Panc1 (cell line): ENCODE data around the gene PRR19. TPM values are rescaled to one million over a fixed set of nuclear protein-coding genes. Genes with fewer than 3 reads are reported as not detected.

Source experiments
- ATAC-seq: fragments of 200-7000 bp; cut with Tn5 transposase; 2 replicates; pipeline ENCODE4 v1.9.1; 2020; ENCODE audit warnings: mild to moderate bottlenecking, moderate library complexity
- BruUV-seq: library from RNA; stranded (reverse); fragments of 400-500 nt; replicated peaks from 2 replicates; lab custom pipeline; 2021; lab: Mats Ljungman, UMichigan
- CTCF ChIA-PET: fragments of 300-600 bp; sonication (Branson Sonifier 250); formaldehyde crosslinking; loops from one replicate; lab custom pipeline; 2022; ENCODE audit warnings: antibody characterized with exemption; lab: Charles Lee
- POLR2A ChIA-PET: fragments of 300-600 bp; sonication (Branson Sonifier 250); formaldehyde crosslinking; loops from one replicate; lab custom pipeline; 2022; ENCODE audit warnings: antibody characterized with exemption; lab: Charles Lee
- DNase-seq: peaks from one replicate; pipeline ENCODE4 v3.0.0-alpha.2; 2010; ENCODE audit warnings: low read depth, low spot score
- H3K27ac ChIP-seq: 2 replicates; pipeline ENCODE4 v1.5.1; 2011; ENCODE audit warnings: mild to moderate bottlenecking, low read length, inconsistent platforms
- H3K27me3 ChIP-seq: fragments of 200-500 bp; sonication (Bioruptor generic); 2 replicates; pipeline ENCODE4 v1.6.0; 2014; ENCODE audit warnings: low read length, inconsistent platforms; ENCODE audit not compliant: control insufficient read depth, insufficient read depth
- H3K36me3 ChIP-seq: fragments of 200-500 bp; sonication (Bioruptor generic); 2 replicates; pipeline ENCODE4 v1.5.1; 2014; ENCODE audit warnings: inconsistent platforms, mild to moderate bottlenecking, low read length, moderate library complexity; ENCODE audit not compliant: control insufficient read depth, insufficient read depth
- H3K4me1 ChIP-seq: 2 replicates; pipeline ENCODE4 v1.5.1; 2011; ENCODE audit warnings: inconsistent platforms, mild to moderate bottlenecking, low read length, moderate library complexity; ENCODE audit not compliant: control insufficient read depth, insufficient read depth
- H3K4me3 ChIP-seq, 2 experiments: 2 replicates each; pipeline ENCODE4 v1.5.1; 2011 to 2012; ENCODE audit warnings: low read depth in 2 of 2, low read length in 2 of 2, mild to moderate bottlenecking in 2 of 2, inconsistent platforms in 1 of 2, moderate library complexity in 1 of 2
- H3K9me3 ChIP-seq: fragments of 200-500 bp; sonication (Bioruptor generic); 2 replicates; pipeline ENCODE4 v1.5.1; 2014; ENCODE audit warnings: low read depth, mild to moderate bottlenecking, inconsistent platforms, low read length, moderate library complexity; ENCODE audit not compliant: control insufficient read depth, insufficient read depth
- CTCF ChIP-seq: fragments of 450-650 bp; IDR thresholded peaks from 2 replicates; pipeline ENCODE4 v1.5.1; 2017; ENCODE audit warnings: mild to moderate bottlenecking
- POLR2AphosphoS5 ChIP-seq: IDR thresholded peaks from 2 replicates; pipeline ENCODE4 v1.6.1; 2012; ENCODE audit warnings: mild to moderate bottlenecking, low read depth, low read length, moderate library complexity
- REST ChIP-seq, 2 experiments: IDR thresholded peaks; 2 replicates each; pipeline ENCODE4 v1.6.1; 2011 to 2012; ENCODE audit warnings: low read depth in 2 of 2, control low read depth in 1 of 2, low read length in 1 of 2, mild to moderate bottlenecking in 1 of 2, moderate library complexity in 1 of 2; ENCODE audit not compliant: insufficient read depth in 1 of 2
- SIN3A ChIP-seq: IDR thresholded peaks from 2 replicates; pipeline ENCODE4 v1.6.1; 2012; ENCODE audit warnings: low read depth, mild to moderate bottlenecking, low read length, moderate library complexity, borderline replicate concordance; ENCODE audit not compliant: insufficient read depth
- TCF7L2 ChIP-seq: IDR thresholded peaks from 2 replicates; pipeline ENCODE4 v1.6.1; 2011; ENCODE audit warnings: mild to moderate bottlenecking, low read depth, low read length, inconsistent platforms
- in situ Hi-C: cut with HindIII; loops from 2 replicates; pipeline ENCODE4 v1.10.0; 2016; ENCODE audit warnings: low sequenced_read_pairs, low pct_unique_long_range_greater_than_20kb
- intact Hi-C: fragments of 100-400 bp; cut with micrococcal nuclease; formaldehyde crosslinking; loops from one replicate; pipeline ENCODE4 v1.10.0; 2022; ENCODE audit not compliant: unreplicated experiment
- total RNA-seq: library from RNA; stranded (reverse); gene quantifications from one replicate; pipeline ENCODE4 v1.2.1, GENCODE V29; 2021; ENCODE audit not compliant: unreplicated experiment

The PRR19 gene
- total RNA-seq, 1 experiment from 2014 or later = 2.1 TPM

GRCh38 chr19:42352301-42353259, 50.6 kb downstream of the PRR19 start:
- DNase-seq (no peak), ATAC-seq (no peak)
- Histone ChIP-seq H3K4me3 (no peak overlapping the region), H3K9me3 (no peaks in the 10 kb centered on the region), H3K27me3 (no peaks in the 10 kb centered on the region), H3K27ac (no peak overlapping the region), H3K36me3 (no peaks in the 10 kb centered on the region), H3K4me1 (no peaks in the 10 kb centered on the region)
- in situ Hi-C loops (no loop called here), intact Hi-C loops (no loop called here)
- BruUV-seq = no TSS peak
- TF ChIP-seq SIN3A (no peak), CTCF (no peak), REST (IDR thresholded peaks at IDR 0.05; ENCODE audit: insufficient read depth in 1 of 2, low read depth in 2 of 2, low read length in 1 of 2) (no peak), POLR2AphosphoS5 (no peak), TCF7L2 (no peak)
- CTCF ChIA-PET = no interaction called here
- POLR2A ChIA-PET = no interaction called here

- Histone ChIP-seq H3K27me3 (no peaks in the 10 kb centered on the region), H3K36me3 (no peaks in the 10 kb centered on the region), H3K27ac (no peak overlapping the region), H3K4me3 (no peak overlapping the region), H3K9me3 (no peaks in the 10 kb centered on the region), H3K4me1 (no peaks in the 10 kb centered on the region)
- in situ Hi-C loops = no loop called here
- DNase-seq = no peak
- no peak for ATAC-seq
- POLR2A ChIA-PET = no interaction called here
- TF ChIP-seq POLR2AphosphoS5 = no peak
- no peak for TF ChIP-seq SIN3A
- no peak for TF ChIP-seq TCF7L2
- no peak for TF ChIP-seq REST (IDR thresholded peaks at IDR 0.05; ENCODE audit: insufficient read depth in 1 of 2, low read depth in 2 of 2, low read length in 1 of 2)
- no peak for TF ChIP-seq CTCF
- CTCF ChIA-PET = no interaction called here
- BruUV-seq = no TSS peak
- intact Hi-C loops = no loop called here
Measured at GRCh38 chr19:42353341-42354015, 51.5 kb downstream of the PRR19 start.
